ENCODE data around the gene ZNF598. TPM values are rescaled to one million over a fixed set of nuclear protein-coding genes. Genes with fewer than 3 reads are reported as not detected.
A peak's percentile ranks its signal among the peaks of the same experiment; 100 is the strongest.

Gene ZNF598
- total RNA-seq, 1 donor from 2014 or later = 41.0 TPM

GRCh38 chr16:2005646-2006045 lies 4.0 kb downstream of the ZNF598 start:
- no peak for ATAC-seq

- no peak for ATAC-seq
These were observed 4.7 kb downstream of the ZNF598 start for GRCh38 chr16:2004795-2005517.

GRCh38 chr16:2003827-2004641 lies 5.6 kb downstream of the ZNF598 start:
- ATAC-seq = peak; percentile 67

- ATAC-seq = no peak
These were observed 6.3 kb downstream of the ZNF598 start for GRCh38 chr16:2003231-2003826.

GRCh38 chr16:2002406-2003230 lies 7.0 kb downstream of the ZNF598 start:
- ATAC-seq = no peak

- no peak for ATAC-seq
These were observed 7.9 kb downstream of the ZNF598 start for GRCh38 chr16:2001456-2002355.

GRCh38 chr16:2001035-2001434 lies 8.6 kb downstream of the ZNF598 start:
- no peak for ATAC-seq

GRCh38 chr16:1999866-2000514 lies 9.6 kb downstream of the ZNF598 start:
- no peak for ATAC-seq

- no peak for ATAC-seq
These were observed 10.5 kb downstream of the ZNF598 start for GRCh38 chr16:1998852-1999801.

- peak; percentile 7 for ATAC-seq
These were observed 11.2 kb downstream of the ZNF598 start for GRCh38 chr16:1998360-1998835.

- ATAC-seq = no peak
These were observed 11.9 kb downstream of the ZNF598 start for GRCh38 chr16:1997494-1998359.

GRCh38 chr16:1993731-1994131 lies 15.9 kb downstream of the ZNF598 start:
- ATAC-seq = peak; percentile 39

- peak; percentile 1 for ATAC-seq
These were observed 16.8 kb downstream of the ZNF598 start for GRCh38 chr16:1992704-1993317.

GRCh38 chr16:1991948-1992703 lies 17.5 kb downstream of the ZNF598 start:
- peak; percentile 84 for ATAC-seq

GRCh38 chr16:1991588-1991947 lies 18.1 kb downstream of the ZNF598 start:
- ATAC-seq = no peak

- ATAC-seq = peak; percentile 37
These were observed 18.5 kb downstream of the ZNF598 start for GRCh38 chr16:1991135-1991551.
